ENCODE results near the gene IFNA16.

GRCh38 chr9:21265421-21266189 is 48.5 kb upstream of the IFNA16 start:
- TF ChIP-seq POLR2A (IDR thresholded peaks at IDR 0.05): no peak
- TF ChIP-seq, protein P1, sequence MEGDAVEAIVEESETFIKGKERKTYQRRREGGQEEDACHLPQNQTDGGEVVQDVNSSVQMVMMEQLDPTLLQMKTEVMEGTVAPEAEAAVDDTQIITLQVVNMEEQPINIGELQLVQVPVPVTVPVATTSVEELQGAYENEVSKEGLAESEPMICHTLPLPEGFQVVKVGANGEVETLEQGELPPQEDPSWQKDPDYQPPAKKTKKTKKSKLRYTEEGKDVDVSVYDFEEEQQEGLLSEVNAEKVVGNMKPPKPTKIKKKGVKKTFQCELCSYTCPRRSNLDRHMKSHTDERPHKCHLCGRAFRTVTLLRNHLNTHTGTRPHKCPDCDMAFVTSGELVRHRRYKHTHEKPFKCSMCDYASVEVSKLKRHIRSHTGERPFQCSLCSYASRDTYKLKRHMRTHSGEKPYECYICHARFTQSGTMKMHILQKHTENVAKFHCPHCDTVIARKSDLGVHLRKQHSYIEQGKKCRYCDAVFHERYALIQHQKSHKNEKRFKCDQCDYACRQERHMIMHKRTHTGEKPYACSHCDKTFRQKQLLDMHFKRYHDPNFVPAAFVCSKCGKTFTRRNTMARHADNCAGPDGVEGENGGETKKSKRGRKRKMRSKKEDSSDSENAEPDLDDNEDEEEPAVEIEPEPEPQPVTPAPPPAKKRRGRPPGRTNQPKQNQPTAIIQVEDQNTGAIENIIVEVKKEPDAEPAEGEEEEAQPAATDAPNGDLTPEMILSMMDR (IDR thresholded peaks at IDR 0.05): no peak
